HepG2 (cell line): ENCODE results near the gene DHX16. TPM values are rescaled to one million over a fixed set of nuclear protein-coding genes. Genes with fewer than 3 reads are reported as not detected.

Experiments used
- ATAC-seq: fragments of 200-7000 bp; cut with Tn5 transposase; 3 replicates; pipeline ENCODE4 v1.9.1; 2020; ENCODE audit warnings: mild to moderate bottlenecking, moderate library complexity
- BruUV-seq: library from RNA; stranded (reverse); fragments of 400-500 nt; replicated peaks from 2 replicates; lab custom pipeline; 2021; lab: Mats Ljungman, UMichigan
- CTCF ChIA-PET: fragments of 300-600 bp; formaldehyde crosslinking; extraction: SDS; loops from one replicate; lab custom pipeline; 2021; ENCODE audit warnings: low total read pairs, inconsistent platforms, low intra/inter-chr PET ratio; lab: Yijun Ruan, JAX
- POLR2A ChIA-PET: fragments of 350-600 bp; sonication (Branson Sonifier 250); formaldehyde crosslinking; loops from one replicate; lab custom pipeline; 2020; ENCODE audit warnings: antibody characterized with exemption, inconsistent platforms; lab: Yijun Ruan, JAX
- DNase-seq: peaks from one replicate; pipeline ENCODE4 v3.0.0-alpha.2; 2015; ENCODE audit warnings: low spot score
- FAIRE-seq: peaks from 3 replicates; lab custom pipeline; 2011; peaks lifted over from hg19 to GRCh38; lab: Jason Lieb, UNC
- H2AFZ ChIP-seq: one replicate; pipeline ENCODE4 v1.6.1; 2011; ENCODE audit warnings: low read length, inconsistent platforms
- H3K27ac ChIP-seq: fragments of 300-600 bp; 3 replicates; pipeline ENCODE4 v1.8.0; 2011; ENCODE audit warnings: mixed run types, mild to moderate bottlenecking, mixed read lengths, low read length, inconsistent platforms; ENCODE audit not compliant: insufficient read depth; ENCODE audit errors: extremely low read length
- H3K27me3 ChIP-seq, 2 experiments: fragments of 200-600 bp in 1 of 2; 2 replicates in 1 of 2; 3 replicates in 1 of 2; pipeline versions ENCODE4 v1.6.0 to v1.8.0; 2011; ENCODE audit warnings: low read length in 2 of 2, mild to moderate bottlenecking in 2 of 2, moderate library complexity in 2 of 2, inconsistent platforms in 1 of 2; ENCODE audit not compliant: insufficient read depth in 2 of 2, control insufficient read depth in 1 of 2
- H3K36me3 ChIP-seq, 2 experiments: fragments of 200-600 bp in 1 of 2; replicated peaks in 1 of 2; 2 replicates in 1 of 2; 3 replicates in 1 of 2; pipeline versions ENCODE4 v1.5.1 to v1.8.0; 2011; ENCODE audit warnings: low read length in 2 of 2, inconsistent platforms in 1 of 2; ENCODE audit not compliant: insufficient read depth in 2 of 2, control insufficient read depth in 1 of 2
- H3K4me1 ChIP-seq: 2 replicates; pipeline ENCODE4 v1.5.1; 2012; ENCODE audit warnings: low read length, inconsistent platforms; ENCODE audit not compliant: insufficient read depth
- H3K4me2 ChIP-seq: 2 replicates; pipeline ENCODE4 v1.6.0; 2011; ENCODE audit warnings: low read depth, low read length, inconsistent platforms
- H3K4me3 ChIP-seq, 3 experiments: fragments of 200-600 bp in 1 of 3; sonication (generic), shearing (Covaris generic) in 1 of 3; replicated peaks in 1 of 3; 2 replicates each; pipeline ENCODE4 v1.5.1; 2011 to 2016; ENCODE audit warnings: low read length in 3 of 3, inconsistent platforms in 2 of 3, low read depth in 2 of 3, mild to moderate bottlenecking in 2 of 3, control low read depth in 1 of 3, mixed read lengths in 1 of 3; ENCODE audit not compliant: insufficient read depth in 1 of 3
- H3K79me2 ChIP-seq: one replicate; pipeline ENCODE4 v1.6.1; 2011; ENCODE audit warnings: low read length, inconsistent platforms; ENCODE audit not compliant: insufficient read depth
- H3K9ac ChIP-seq: 2 replicates; pipeline ENCODE4 v1.6.0; 2011; ENCODE audit warnings: mild to moderate bottlenecking, low read depth, low read length, inconsistent platforms; ENCODE audit not compliant: insufficient read depth
- H3K9me3 ChIP-seq: 2 replicates; pipeline ENCODE4 v1.5.1; 2012; ENCODE audit warnings: mild to moderate bottlenecking, low read length
- H4K20me1 ChIP-seq: 2 replicates; pipeline ENCODE4 v1.6.0; 2011; ENCODE audit warnings: inconsistent platforms, mild to moderate bottlenecking, low read length, moderate library complexity; ENCODE audit not compliant: insufficient read depth
- SMAD3 ChIP-seq: sonication (generic); formaldehyde crosslinking; IDR thresholded peaks from 2 replicates; pipeline ENCODE4 v1.4.0; 2020; ENCODE audit warnings: missing genetic modification reagents
- ZFP36L1 ChIP-seq: sonication (generic); formaldehyde crosslinking; IDR thresholded peaks from 2 replicates; pipeline ENCODE4 v1.8.0; 2022; ENCODE audit warnings: mild to moderate bottlenecking, missing genetic modification reagents, moderate library complexity
- ZNF10 ChIP-seq: sonication (generic); formaldehyde crosslinking; IDR thresholded peaks from 2 replicates; pipeline ENCODE4 v1.4.0; 2020; ENCODE audit warnings: mild to moderate bottlenecking, low read depth, missing genetic modification reagents, borderline replicate concordance
- ZNF607 ChIP-seq: sonication (generic); formaldehyde crosslinking; IDR thresholded peaks from 2 replicates; pipeline ENCODE4 v1.5.1; 2020; ENCODE audit warnings: missing genetic modification reagents, mild to moderate bottlenecking, borderline replicate concordance
- ZNF709 ChIP-seq: sonication (generic); formaldehyde crosslinking; IDR thresholded peaks from 2 replicates; pipeline ENCODE4 v1.5.0; 2020; ENCODE audit warnings: mild to moderate bottlenecking, missing genetic modification reagents
- ZSCAN30 ChIP-seq: sonication (generic); formaldehyde crosslinking; IDR thresholded peaks from 2 replicates; pipeline ENCODE4 v1.5.0; 2020; ENCODE audit warnings: mild to moderate bottlenecking, missing genetic modification reagents
- WGBS: methylation state at CpG from one replicate; pipeline ENCODE4 v1.1.6; 2017; ENCODE audit warnings: low lambda C conversion rate; 5-methylcytosine and 5-hydroxymethylcytosine counted together
- in situ Hi-C: cut with HindIII; loops from 2 replicates; pipeline ENCODE4 v1.10.0; 2017; ENCODE audit warnings: low pct_unique_long_range_greater_than_20kb; ENCODE audit not compliant: extremely low pct_ligation_motif_present
- intact Hi-C: fragments of 100-400 bp; cut with micrococcal nuclease; formaldehyde crosslinking; loops from one replicate; pipeline ENCODE4 v1.10.0; 2022; ENCODE audit not compliant: unreplicated experiment
- polyA plus RNA-seq, 8 experiments: library from polyadenylated mRNA; depleted of rRNA in 3 of 8; stranded (reverse) in 7 of 8; unstranded in 1 of 8; fragments of >200 nt; fragmentation: Illumina TruSeq in 4 of 8; extraction: Trizol in 4 of 8; gene quantifications; 2 replicates each; pipeline versions ENCODE4 v1.2.1 to v1.2.3, GENCODE V29; 2011 to 2016; ENCODE audit warnings: low read depth in 4 of 8, missing spikeins in 1 of 8, mixed read lengths in 1 of 8; ENCODE audit not compliant: insufficient read depth in 1 of 8
- total RNA-seq, 5 experiments: library from RNA; depleted of rRNA; stranded (reverse); fragments of >200 nt; fragmentation: Illumina TruSeq; extraction: Trizol; gene quantifications; 2 replicates each; pipeline ENCODE4 v1.2.3, GENCODE V29; 2016; ENCODE audit warnings: low read depth in 1 of 5
- TF ChIP-seq, protein P1 (sequence below): sonication (generic); formaldehyde crosslinking; IDR thresholded peaks from 2 replicates; pipeline ENCODE4 v1.4.0; 2020; ENCODE audit warnings: missing genetic modification reagents
- TF ChIP-seq, protein P2 (sequence below): sonication (generic); formaldehyde crosslinking; IDR thresholded peaks from 2 replicates; pipeline ENCODE4 v1.8.1; 2023; ENCODE audit warnings: mild to moderate bottlenecking, inconsistent platforms, moderate library complexity, missing genetic modification reagents, borderline replicate concordance
- TF ChIP-seq, protein P3 (sequence below): sonication (generic); formaldehyde crosslinking; IDR thresholded peaks from 2 replicates; pipeline ENCODE4 v1.4.0; 2020; ENCODE audit warnings: mild to moderate bottlenecking, missing genetic modification reagents, borderline replicate concordance

DHX16 gene
- total and polyA plus RNA-seq, 2 of the 13 experiments (the other 11 are each of a cell fraction or from before 2014, with no cell fraction given) = 57.0 to 58.5 TPM

DNA sequence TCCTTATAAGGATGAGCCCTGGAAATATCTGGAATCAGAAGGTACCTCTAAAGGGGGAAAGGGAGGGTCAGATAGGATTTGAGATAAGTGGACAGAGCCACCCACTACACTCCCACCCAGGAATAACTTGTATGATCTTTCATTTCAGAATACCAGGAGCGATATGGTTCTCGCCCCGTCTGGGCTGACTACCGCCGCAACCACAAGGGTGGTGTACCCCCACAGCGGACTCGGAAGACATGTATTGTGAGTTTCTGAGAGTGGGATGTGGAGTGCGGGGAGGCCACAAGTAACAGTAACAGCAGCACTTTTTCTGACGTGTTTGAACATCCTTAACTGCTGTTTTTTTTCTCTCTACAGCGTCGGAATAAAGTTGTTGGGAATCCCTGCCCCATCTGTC, 53.2 kb downstream of the DHX16 start:
- no peak overlapping the region for H3K4me3 ChIP-seq
- no peak for FAIRE-seq
- peaks cover 12 to 39% of the 10 kb centered on the region in 2 experiments for H3K36me3 ChIP-seq
- no peak for ATAC-seq
- no peak overlapping the region for H2AFZ ChIP-seq
- H3K27ac ChIP-seq = no peak overlapping the region
- 98% methylated on average over 11 of the region's 11 CpGs for WGBS
- no peaks in the 10 kb centered on the region; a peak in 1 of 5 replicates for H3K27me3 ChIP-seq
- H3K4me2 ChIP-seq = no peak overlapping the region
- no peaks in the 10 kb centered on the region for H3K9me3 ChIP-seq
- in situ Hi-C loops = no loop called here
- H3K4me1 ChIP-seq = peaks cover 15% of the 10 kb centered on the region
- no peak overlapping the region for H3K9ac ChIP-seq
- DNase-seq = no peak
- CTCF ChIA-PET = no interaction called here
- intact Hi-C loops = loop anchor here (5.0 kb wide), 1 partner anchor 38 kb away; no protein-coding TSS in a partner anchor
- BruUV-seq = no TSS peak
- POLR2A ChIA-PET = interaction anchor here (0.8 to 2.6 kb wide), 2 partner anchors 52 to 102 kb away, joined by 3 to 27 read pairs; partner anchors contain the start of gene DHX16
- peaks cover 40% of the 10 kb centered on the region for H3K79me2 ChIP-seq
- peaks cover 8% of the 10 kb centered on the region for H4K20me1 ChIP-seq
- TF ChIP-seq ZFP36L1 (CRISPR knock-in tag) (no peak), ZNF10 (CRISPR knock-in tag) (no peak), ZSCAN30 (CRISPR knock-in tag) (no peak), ZNF607 (no peak), ZNF709 (CRISPR knock-in tag) (no peak), SMAD3 (CRISPR knock-in tag) (no peak)
- TF ChIP-seq, protein P1, sequence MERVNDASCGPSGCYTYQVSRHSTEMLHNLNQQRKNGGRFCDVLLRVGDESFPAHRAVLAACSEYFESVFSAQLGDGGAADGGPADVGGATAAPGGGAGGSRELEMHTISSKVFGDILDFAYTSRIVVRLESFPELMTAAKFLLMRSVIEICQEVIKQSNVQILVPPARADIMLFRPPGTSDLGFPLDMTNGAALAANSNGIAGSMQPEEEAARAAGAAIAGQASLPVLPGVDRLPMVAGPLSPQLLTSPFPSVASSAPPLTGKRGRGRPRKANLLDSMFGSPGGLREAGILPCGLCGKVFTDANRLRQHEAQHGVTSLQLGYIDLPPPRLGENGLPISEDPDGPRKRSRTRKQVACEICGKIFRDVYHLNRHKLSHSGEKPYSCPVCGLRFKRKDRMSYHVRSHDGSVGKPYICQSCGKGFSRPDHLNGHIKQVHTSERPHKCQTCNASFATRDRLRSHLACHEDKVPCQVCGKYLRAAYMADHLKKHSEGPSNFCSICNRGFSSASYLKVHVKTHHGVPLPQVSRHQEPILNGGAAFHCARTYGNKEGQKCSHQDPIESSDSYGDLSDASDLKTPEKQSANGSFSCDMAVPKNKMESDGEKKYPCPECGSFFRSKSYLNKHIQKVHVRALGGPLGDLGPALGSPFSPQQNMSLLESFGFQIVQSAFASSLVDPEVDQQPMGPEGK (CRISPR knock-in tag) = no peak
- TF ChIP-seq, protein P2, sequence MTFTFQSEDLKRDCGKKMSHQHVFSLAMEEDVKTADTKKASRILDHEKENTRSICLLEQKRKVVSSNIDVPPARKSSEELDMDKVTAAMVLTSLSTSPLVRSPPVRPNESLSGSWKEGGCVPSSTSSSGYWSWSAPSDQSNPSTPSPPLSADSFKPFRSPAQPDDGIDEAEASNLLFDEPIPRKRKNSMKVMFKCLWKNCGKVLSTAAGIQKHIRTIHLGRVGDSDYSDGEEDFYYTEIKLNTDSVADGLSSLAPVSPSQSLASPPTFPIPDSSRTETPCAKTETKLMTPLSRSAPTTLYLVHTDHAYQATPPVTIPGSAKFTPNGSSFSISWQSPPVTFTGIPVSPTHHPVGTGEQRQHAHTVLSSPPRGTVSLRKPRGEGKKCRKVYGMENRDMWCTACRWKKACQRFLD (CRISPR knock-in tag) = no peak
- TF ChIP-seq, protein P3, sequence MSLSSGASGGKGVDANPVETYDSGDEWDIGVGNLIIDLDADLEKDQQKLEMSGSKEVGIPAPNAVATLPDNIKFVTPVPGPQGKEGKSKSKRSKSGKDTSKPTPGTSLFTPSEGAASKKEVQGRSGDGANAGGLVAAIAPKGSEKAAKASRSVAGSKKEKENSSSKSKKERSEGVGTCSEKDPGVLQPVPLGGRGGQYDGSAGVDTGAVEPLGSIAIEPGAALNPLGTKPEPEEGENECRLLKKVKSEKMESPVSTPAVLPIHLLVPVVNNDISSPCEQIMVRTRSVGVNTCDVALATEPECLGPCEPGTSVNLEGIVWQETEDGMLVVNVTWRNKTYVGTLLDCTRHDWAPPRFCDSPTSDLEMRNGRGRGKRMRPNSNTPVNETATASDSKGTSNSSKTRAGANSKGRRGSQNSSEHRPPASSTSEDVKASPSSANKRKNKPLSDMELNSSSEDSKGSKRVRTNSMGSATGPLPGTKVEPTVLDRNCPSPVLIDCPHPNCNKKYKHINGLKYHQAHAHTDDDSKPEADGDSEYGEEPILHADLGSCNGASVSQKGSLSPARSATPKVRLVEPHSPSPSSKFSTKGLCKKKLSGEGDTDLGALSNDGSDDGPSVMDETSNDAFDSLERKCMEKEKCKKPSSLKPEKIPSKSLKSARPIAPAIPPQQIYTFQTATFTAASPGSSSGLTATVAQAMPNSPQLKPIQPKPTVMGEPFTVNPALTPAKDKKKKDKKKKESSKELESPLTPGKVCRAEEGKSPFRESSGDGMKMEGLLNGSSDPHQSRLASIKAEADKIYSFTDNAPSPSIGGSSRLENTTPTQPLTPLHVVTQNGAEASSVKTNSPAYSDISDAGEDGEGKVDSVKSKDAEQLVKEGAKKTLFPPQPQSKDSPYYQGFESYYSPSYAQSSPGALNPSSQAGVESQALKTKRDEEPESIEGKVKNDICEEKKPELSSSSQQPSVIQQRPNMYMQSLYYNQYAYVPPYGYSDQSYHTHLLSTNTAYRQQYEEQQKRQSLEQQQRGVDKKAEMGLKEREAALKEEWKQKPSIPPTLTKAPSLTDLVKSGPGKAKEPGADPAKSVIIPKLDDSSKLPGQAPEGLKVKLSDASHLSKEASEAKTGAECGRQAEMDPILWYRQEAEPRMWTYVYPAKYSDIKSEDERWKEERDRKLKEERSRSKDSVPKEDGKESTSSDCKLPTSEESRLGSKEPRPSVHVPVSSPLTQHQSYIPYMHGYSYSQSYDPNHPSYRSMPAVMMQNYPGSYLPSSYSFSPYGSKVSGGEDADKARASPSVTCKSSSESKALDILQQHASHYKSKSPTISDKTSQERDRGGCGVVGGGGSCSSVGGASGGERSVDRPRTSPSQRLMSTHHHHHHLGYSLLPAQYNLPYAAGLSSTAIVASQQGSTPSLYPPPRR (CRISPR knock-in tag) = no peak
